ENCODE data around the gene LMBRD2. TPM values are rescaled to one million over a fixed set of nuclear protein-coding genes. Genes with fewer than 3 reads are reported as not detected.
A peak's percentile ranks its signal among the peaks of the same experiment; 100 is the strongest.

LMBRD2 gene
- total RNA-seq, 4 donors from 2014 or later: 6.9 to 23.2 (median 8.8) TPM

DNA sequence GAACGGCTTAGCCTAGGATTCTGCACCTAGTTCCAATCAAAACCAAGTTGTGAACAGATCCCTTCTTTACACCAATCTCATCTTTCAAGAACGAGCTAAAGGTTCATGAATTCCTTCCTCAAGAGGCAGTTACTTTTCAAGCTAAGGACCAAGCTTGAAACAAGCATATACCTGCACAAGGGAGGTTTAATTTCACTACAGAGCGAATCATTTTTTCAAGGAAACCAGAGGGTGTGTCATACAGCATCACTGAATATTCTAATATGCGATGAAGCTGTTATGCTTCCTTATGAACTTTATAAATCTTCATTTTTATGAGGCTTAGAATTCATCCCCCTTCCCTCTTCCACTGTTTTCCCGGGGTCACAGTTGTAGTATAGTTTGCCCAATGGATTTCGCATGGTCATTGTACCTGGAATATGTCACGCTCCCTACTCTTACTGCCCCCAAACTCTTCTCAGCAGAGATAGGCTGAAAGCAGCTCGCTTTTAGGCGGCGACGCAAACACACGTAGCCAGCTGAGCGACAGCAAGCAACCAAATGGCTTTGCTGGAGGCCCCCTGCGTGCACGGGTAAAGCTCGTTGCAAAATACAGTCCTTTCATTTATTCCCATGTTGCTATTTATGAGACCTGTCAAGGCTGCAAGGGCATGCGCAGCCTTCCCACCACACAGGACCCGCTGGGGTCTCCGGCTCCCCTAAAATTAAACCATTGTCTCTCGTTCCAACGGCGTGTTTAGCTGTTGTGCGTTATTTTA, 832 bp downstream of the LMBRD2 start:
- H3K4me3 ChIP-seq: peak overlapping the region; percentile 89 to 95 (median 92)
- peaks cover 0 to 15% (median 0%) of the 10 kb centered on the region in 3 donors for H3K36me3 ChIP-seq
- 2 to 3% methylated on average over 19 to 23 of the region's 23 CpGs for WGBS, 2 donors
- TF ChIP-seq POLR2A (IDR thresholded peaks at IDR 0.05): peak in 1 of 4 donors; percentile 5
- TF ChIP-seq, protein P1, sequence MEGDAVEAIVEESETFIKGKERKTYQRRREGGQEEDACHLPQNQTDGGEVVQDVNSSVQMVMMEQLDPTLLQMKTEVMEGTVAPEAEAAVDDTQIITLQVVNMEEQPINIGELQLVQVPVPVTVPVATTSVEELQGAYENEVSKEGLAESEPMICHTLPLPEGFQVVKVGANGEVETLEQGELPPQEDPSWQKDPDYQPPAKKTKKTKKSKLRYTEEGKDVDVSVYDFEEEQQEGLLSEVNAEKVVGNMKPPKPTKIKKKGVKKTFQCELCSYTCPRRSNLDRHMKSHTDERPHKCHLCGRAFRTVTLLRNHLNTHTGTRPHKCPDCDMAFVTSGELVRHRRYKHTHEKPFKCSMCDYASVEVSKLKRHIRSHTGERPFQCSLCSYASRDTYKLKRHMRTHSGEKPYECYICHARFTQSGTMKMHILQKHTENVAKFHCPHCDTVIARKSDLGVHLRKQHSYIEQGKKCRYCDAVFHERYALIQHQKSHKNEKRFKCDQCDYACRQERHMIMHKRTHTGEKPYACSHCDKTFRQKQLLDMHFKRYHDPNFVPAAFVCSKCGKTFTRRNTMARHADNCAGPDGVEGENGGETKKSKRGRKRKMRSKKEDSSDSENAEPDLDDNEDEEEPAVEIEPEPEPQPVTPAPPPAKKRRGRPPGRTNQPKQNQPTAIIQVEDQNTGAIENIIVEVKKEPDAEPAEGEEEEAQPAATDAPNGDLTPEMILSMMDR (IDR thresholded peaks at IDR 0.05): no peak
- H3K9me3 ChIP-seq: no peaks in the 10 kb centered on the region
- no peaks in the 10 kb centered on the region for H3K27me3 ChIP-seq
- peaks cover 0 to 58% (median 24%) of the 10 kb centered on the region in 3 donors for H3K4me1 ChIP-seq
- DNase-seq: no peak
- H3K27ac ChIP-seq: peak overlapping the region; percentile 89 to 92 (median 91)
- intact Hi-C loops (cut with DNase I): no loop called here

DNA sequence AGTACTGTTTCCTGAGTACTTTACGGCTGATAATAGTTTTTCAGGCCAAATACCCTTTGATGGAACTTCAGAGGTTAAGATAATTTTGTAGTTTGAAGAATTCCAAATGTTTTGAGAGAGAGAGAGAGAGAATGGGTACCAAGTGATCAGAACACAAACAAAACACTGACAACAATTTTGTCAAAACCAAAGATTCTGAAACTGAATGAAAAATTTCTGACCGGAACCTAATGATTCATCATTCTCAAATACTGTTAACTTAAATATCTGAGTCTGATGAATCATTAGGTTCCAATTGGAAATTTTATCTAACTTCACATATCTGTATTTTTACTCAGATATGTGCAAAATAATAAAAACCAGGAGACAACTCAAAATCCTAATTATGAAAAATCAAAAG, 4.0 kb downstream of the LMBRD2 start:
- intact Hi-C loops (cut with DNase I): no loop called here
- no peaks in the 10 kb centered on the region for H3K27me3 ChIP-seq
- H3K27ac ChIP-seq: no peak overlapping the region
- no peak for TF ChIP-seq POLR2A (IDR thresholded peaks at IDR 0.05)
- TF ChIP-seq, protein P1 (IDR thresholded peaks at IDR 0.05): no peak
- H3K4me3 ChIP-seq: no peak overlapping the region
- WGBS, 2 donors: 80 to 89% methylated on average over 2 of the region's 2 CpGs
- H3K36me3 ChIP-seq: peaks cover 0 to 3% (median 0%) of the 10 kb centered on the region in 3 donors
- H3K9me3 ChIP-seq: no peaks in the 10 kb centered on the region
- no peak for DNase-seq
- peaks cover 0 to 32% (median 9%) of the 10 kb centered on the region in 3 donors for H3K4me1 ChIP-seq

DNA sequence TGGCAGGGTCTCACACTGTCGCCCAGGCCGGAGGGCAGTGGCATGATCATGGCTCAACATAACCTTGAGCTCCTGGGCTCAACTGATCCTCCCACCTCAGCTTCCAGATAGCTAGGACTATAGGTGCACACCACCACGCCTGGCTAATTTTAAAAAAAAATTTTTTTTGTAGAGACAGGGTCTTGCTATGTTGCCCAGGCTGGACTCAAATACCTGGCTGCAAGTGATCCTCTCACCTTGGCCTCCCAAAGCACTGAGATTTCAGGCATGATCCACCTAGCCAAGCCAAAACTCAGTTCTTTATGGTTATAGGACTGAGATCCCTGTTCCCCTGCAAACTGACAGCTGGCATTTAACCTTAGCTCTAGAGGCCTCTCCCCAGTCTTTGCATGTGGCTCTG, 5.3 kb downstream of the LMBRD2 start:
- Histone ChIP-seq H3K27ac (no peak overlapping the region), H3K4me3 (no peak overlapping the region), H3K27me3 (no peaks in the 10 kb centered on the region), H3K4me1 (peaks cover 0 to 27% (median 8%) of the 10 kb centered on the region in 3 donors), H3K36me3 (peaks cover 0 to 16% (median 0%) of the 10 kb centered on the region in 3 donors), H3K9me3 (no peaks in the 10 kb centered on the region)
- intact Hi-C loops (cut with DNase I): no loop called here
- WGBS, 2 donors: 63% methylated on average over 3 of the region's 3 CpGs
- TF ChIP-seq POLR2A (IDR thresholded peaks at IDR 0.05): no peak
- TF ChIP-seq, protein P1 (IDR thresholded peaks at IDR 0.05): no peak
- no peak for DNase-seq

DNA sequence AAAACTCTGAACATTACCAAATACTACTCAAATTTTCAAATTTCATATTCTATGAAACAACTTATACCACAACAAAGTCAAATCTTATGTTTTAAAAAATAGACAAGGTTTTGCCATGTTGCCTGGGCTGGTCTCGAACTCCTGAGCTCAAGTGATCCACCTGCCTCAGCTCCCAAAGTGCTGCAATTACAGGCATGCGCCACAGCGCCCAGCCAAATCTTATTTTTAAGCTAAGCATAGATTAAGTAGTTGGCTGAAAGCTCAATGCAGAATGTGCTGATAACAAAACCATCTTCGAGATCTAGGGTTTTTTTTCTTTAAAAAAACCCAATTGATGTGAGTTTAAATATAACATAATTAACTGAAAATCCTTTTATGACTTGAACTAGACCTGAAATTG, 6.4 kb downstream of the LMBRD2 start:
- no peak overlapping the region for H3K27ac ChIP-seq
- peaks cover 0 to 27% (median 0%) of the 10 kb centered on the region in 3 donors for H3K36me3 ChIP-seq
- TF ChIP-seq, protein P1 (IDR thresholded peaks at IDR 0.05): no peak
- TF ChIP-seq POLR2A (IDR thresholded peaks at IDR 0.05): no peak
- intact Hi-C loops (cut with DNase I): no loop called here
- no peaks in the 10 kb centered on the region for H3K9me3 ChIP-seq
- H3K4me1 ChIP-seq: peaks cover 0 to 19% (median 2%) of the 10 kb centered on the region in 3 donors
- H3K4me3 ChIP-seq: no peak overlapping the region
- WGBS, 2 donors: 86 to 95% methylated on average over 4 of the region's 4 CpGs
- H3K27me3 ChIP-seq: no peaks in the 10 kb centered on the region
- DNase-seq: no peak

DNA sequence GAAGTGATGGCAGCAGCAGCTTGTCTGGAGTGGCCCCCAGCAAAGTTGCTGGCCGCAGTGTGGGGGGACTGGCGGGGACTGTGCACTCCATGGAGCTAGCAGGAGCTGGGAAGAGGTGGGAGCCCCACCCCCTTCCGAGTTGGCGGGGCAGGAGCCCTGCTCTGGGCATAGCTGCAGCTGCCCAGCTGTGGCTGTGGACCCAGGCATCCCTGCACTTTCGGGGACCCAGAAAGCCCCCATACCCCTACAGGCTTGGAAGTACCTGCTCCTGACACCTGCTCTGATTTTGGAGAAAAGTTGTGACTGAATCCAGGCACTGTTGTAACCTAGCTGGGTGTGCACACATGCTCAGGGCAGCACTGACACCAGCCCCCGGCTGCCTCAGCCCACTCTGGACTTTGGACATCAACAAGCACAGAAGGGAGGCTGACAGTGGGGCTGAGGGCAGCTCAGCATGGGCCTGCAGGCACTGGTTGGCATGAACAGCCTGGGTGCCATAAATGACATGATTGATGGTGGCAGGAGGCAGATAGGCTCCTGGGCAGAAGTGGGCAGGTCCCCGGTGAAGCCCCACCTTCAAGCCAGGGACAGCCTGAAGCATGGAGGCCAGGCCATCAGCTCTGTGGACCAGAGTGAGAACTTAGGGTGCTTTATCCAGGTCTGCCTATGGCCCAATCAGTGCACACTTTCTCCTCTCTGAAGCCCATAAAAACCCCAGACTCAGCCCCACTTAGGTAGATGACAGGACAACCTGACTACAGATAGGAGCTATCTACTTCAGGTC, 12.6 kb downstream of the LMBRD2 start:
- Histone ChIP-seq H3K27me3 (no peaks in the 10 kb centered on the region), H3K36me3 (peaks cover 0 to 63% (median 0%) of the 10 kb centered on the region in 3 donors), H3K9me3 (peaks cover 0 to 7% (median 0%) of the 10 kb centered on the region in 3 donors), H3K4me1 (no peaks in the 10 kb centered on the region), H3K4me3 (no peak overlapping the region), H3K27ac (no peak overlapping the region)
- 92 to 98% methylated on average over 5 of the region's 7 CpGs for WGBS, 2 donors
- TF ChIP-seq, protein P1 (IDR thresholded peaks at IDR 0.05): no peak
- no peak for TF ChIP-seq POLR2A (IDR thresholded peaks at IDR 0.05)
- DNase-seq: no peak
- intact Hi-C loops (cut with DNase I): no loop called here

Data from esophagus squamous epithelium (tissue), 5 donors.